ENCODE data around the gene THPO. TPM values are rescaled to one million over a fixed set of nuclear protein-coding genes. Genes with fewer than 3 reads are reported as not detected.

The THPO gene
- total RNA-seq, 1 experiment from 2014 or later, result 1.6 TPM

- no peaks in the 10 kb centered on the region for H3K27me3 ChIP-seq (replicated peaks; ENCODE audit: control insufficient read depth, insufficient read depth, low read length)
- POLR2A ChIA-PET, result no interaction called here
- intact Hi-C loops (cut with micrococcal nuclease; ENCODE audit: unreplicated experiment), result no loop called here
- H3K27ac Mint-ChIP-seq (ENCODE audit: unreplicated experiment), result no peak overlapping the region
- H3K27me3 Mint-ChIP-seq (ENCODE audit: insufficient read depth, unreplicated experiment), result no peaks in the 10 kb centered on the region
- H3K36me3 ChIP-seq (ENCODE audit: control insufficient read depth, insufficient read depth, low read length), result peaks cover 1% of the 10 kb centered on the region
- CTCF ChIA-PET, result no interaction called here
- no peaks in the 10 kb centered on the region for H3K9me3 Mint-ChIP-seq (ENCODE audit: unreplicated experiment)
- peak overlapping the region; percentile 69 for H3K4me3 Mint-ChIP-seq (ENCODE audit: unreplicated experiment)
- TF ChIP-seq CTCF (IDR thresholded peaks at IDR 0.05; ENCODE audit: insufficient read depth in 1 of 2, low read depth in 1 of 2, low read length in 1 of 2, severe bottlenecking in 1 of 2, unreplicated experiment in 1 of 2), result no peak
- no peaks in the 10 kb centered on the region for H3K9me3 ChIP-seq
- peaks cover 11% of the 10 kb centered on the region for H3K4me1 Mint-ChIP-seq (ENCODE audit: low read depth, unreplicated experiment)
- no peaks in the 10 kb centered on the region for H3K36me3 Mint-ChIP-seq (ENCODE audit: insufficient read depth, unreplicated experiment)
- DNase-seq, result no peak
- H3K4me3 ChIP-seq (ENCODE audit: low read depth, low read length), result no peak overlapping the region
- peaks cover 22% of the 10 kb centered on the region for H3K4me1 ChIP-seq
- no TSS peak for BruUV-seq (replicated peaks)
Observed at GRCh38 chr3:184378651-184379357, 797 bp upstream of the THPO start.

GRCh38 chr3:184377374-184377773 lies 633 bp downstream of the THPO start:
- ChIA-PET CTCF (no interaction called here), POLR2A (no interaction called here)
- Mint-ChIP-seq H3K36me3 (ENCODE audit: insufficient read depth, unreplicated experiment) (no peaks in the 10 kb centered on the region), H3K4me1 (ENCODE audit: low read depth, unreplicated experiment) (peaks cover 11% of the 10 kb centered on the region), H3K27ac (ENCODE audit: unreplicated experiment) (no peak overlapping the region), H3K9me3 (ENCODE audit: unreplicated experiment) (no peaks in the 10 kb centered on the region), H3K27me3 (ENCODE audit: insufficient read depth, unreplicated experiment) (no peaks in the 10 kb centered on the region), H3K4me3 (ENCODE audit: unreplicated experiment) (peak overlapping the region; percentile 32)
- no peaks in the 10 kb centered on the region; the same call in 1 of the 2 replicates for H3K36me3 ChIP-seq (ENCODE audit: control insufficient read depth, insufficient read depth, low read length)
- H3K27me3 ChIP-seq (replicated peaks; ENCODE audit: control insufficient read depth, insufficient read depth, low read length), result no peaks in the 10 kb centered on the region
- no peak for DNase-seq
- TF ChIP-seq CTCF (IDR thresholded peaks at IDR 0.05; ENCODE audit: insufficient read depth in 1 of 2, low read depth in 1 of 2, low read length in 1 of 2, severe bottlenecking in 1 of 2, unreplicated experiment in 1 of 2), result no peak
- intact Hi-C loops (cut with micrococcal nuclease; ENCODE audit: unreplicated experiment), result no loop called here
- H3K4me1 ChIP-seq, result peaks cover 22% of the 10 kb centered on the region
- no TSS peak for BruUV-seq (replicated peaks)
- H3K9me3 ChIP-seq, result no peaks in the 10 kb centered on the region
- H3K4me3 ChIP-seq (ENCODE audit: low read depth, low read length), result 0 out of 2 replicates have a peak overlapping the region, but pooled peaks have one; percentile 5

GRCh38 chr3:184375747-184376461 lies 2.1 kb downstream of the THPO start:
- no peaks in the 10 kb centered on the region; the same call in 1 of the 2 replicates for H3K36me3 ChIP-seq (ENCODE audit: control insufficient read depth, insufficient read depth, low read length)
- no peak for DNase-seq
- no peaks in the 10 kb centered on the region for H3K9me3 ChIP-seq
- Mint-ChIP-seq H3K9me3 (ENCODE audit: unreplicated experiment) (no peaks in the 10 kb centered on the region), H3K27ac (ENCODE audit: unreplicated experiment) (no peak overlapping the region), H3K4me3 (ENCODE audit: unreplicated experiment) (no peak overlapping the region), H3K27me3 (ENCODE audit: insufficient read depth, unreplicated experiment) (no peaks in the 10 kb centered on the region), H3K36me3 (ENCODE audit: insufficient read depth, unreplicated experiment) (no peaks in the 10 kb centered on the region), H3K4me1 (ENCODE audit: low read depth, unreplicated experiment) (peaks cover 18% of the 10 kb centered on the region)
- intact Hi-C loops (cut with micrococcal nuclease; ENCODE audit: unreplicated experiment), result no loop called here
- no peaks in the 10 kb centered on the region for H3K27me3 ChIP-seq (replicated peaks; ENCODE audit: control insufficient read depth, insufficient read depth, low read length)
- CTCF ChIA-PET, result interaction anchor here (0.6 kb wide), 1 partner anchor 10 kb away, joined by 3 read pairs; no protein-coding TSS in a partner anchor
- peaks cover 22% of the 10 kb centered on the region for H3K4me1 ChIP-seq
- no peak for TF ChIP-seq CTCF (IDR thresholded peaks at IDR 0.05; ENCODE audit: insufficient read depth in 1 of 2, low read depth in 1 of 2, low read length in 1 of 2, severe bottlenecking in 1 of 2, unreplicated experiment in 1 of 2)
- POLR2A ChIA-PET, result no interaction called here
- no TSS peak for BruUV-seq (replicated peaks)
- no peak overlapping the region for H3K4me3 ChIP-seq (ENCODE audit: low read depth, low read length)
